Mesenchymal stem cell (in vitro differentiated cells and primary cell): Measurements from ENCODE around the gene FRAS1.

Source experiments
- DNase-seq: peaks from one replicate; pipeline ENCODE4 v3.0.0-alpha.2; 2013
- H2AFZ ChIP-seq: one replicate; pipeline ENCODE4 v1.6.1; 2013; ENCODE audit warnings: low read depth, mild to moderate bottlenecking, control low read depth, inconsistent platforms, low read length, moderate library complexity
- H2AK5ac ChIP-seq: 2 replicates; pipeline ENCODE4 v1.6.1; 2013; ENCODE audit warnings: low read length, moderate library complexity, mild to moderate bottlenecking, inconsistent platforms; ENCODE audit not compliant: severe bottlenecking
- H2BK120ac ChIP-seq: one replicate; pipeline ENCODE4 v1.6.1; 2013; ENCODE audit warnings: low read depth, mild to moderate bottlenecking, inconsistent platforms, low read length, moderate library complexity
- H2BK12ac ChIP-seq, 2 experiments: one replicate each; pipeline ENCODE4 v1.6.1; 2013; ENCODE audit warnings: inconsistent platforms in 2 of 2, low read length in 2 of 2, mild to moderate bottlenecking in 2 of 2, moderate library complexity in 2 of 2, control low read depth in 1 of 2
- H2BK15ac ChIP-seq: one replicate; pipeline ENCODE4 v1.6.1; 2013; ENCODE audit warnings: mild to moderate bottlenecking, low read depth, inconsistent platforms; ENCODE audit not compliant: poor library complexity, severe bottlenecking
- H2BK5ac ChIP-seq: 2 replicates; pipeline ENCODE4 v1.6.1; 2013; ENCODE audit warnings: low read depth, mild to moderate bottlenecking, low read length, control low read depth, inconsistent platforms; ENCODE audit not compliant: poor library complexity, severe bottlenecking
- H3K14ac ChIP-seq, 2 experiments: one replicate each; pipeline ENCODE4 v1.6.1; 2013; ENCODE audit warnings: inconsistent platforms in 2 of 2, low read length in 2 of 2, control low read depth in 1 of 2, mild to moderate bottlenecking in 1 of 2, moderate library complexity in 1 of 2
- H3K18ac ChIP-seq, 2 experiments: one replicate each; pipeline ENCODE4 v1.6.1; 2013; ENCODE audit warnings: inconsistent platforms in 2 of 2, low read length in 2 of 2, control low read depth in 1 of 2, low read depth in 1 of 2, mild to moderate bottlenecking in 1 of 2
- H3K23ac ChIP-seq, 2 experiments: one replicate each; pipeline ENCODE4 v1.6.1; 2013; ENCODE audit warnings: inconsistent platforms in 2 of 2, low read length in 2 of 2, mild to moderate bottlenecking in 2 of 2, moderate library complexity in 2 of 2, control low read depth in 1 of 2
- H3K27ac ChIP-seq: 2 replicates; pipeline ENCODE4 v1.5.1; 2013; ENCODE audit warnings: mild to moderate bottlenecking, moderate library complexity, low read length, control low read depth, inconsistent platforms; ENCODE audit not compliant: poor library complexity, severe bottlenecking
- H3K27me3 ChIP-seq, 2 experiments: 2 replicates each; pipeline versions ENCODE4 v1.6.1 to v1.7.0; 2013; ENCODE audit warnings: low read length in 2 of 2, mild to moderate bottlenecking in 2 of 2, moderate library complexity in 2 of 2, control low read depth in 1 of 2, inconsistent platforms in 1 of 2; ENCODE audit not compliant: control insufficient read depth in 1 of 2, insufficient read depth in 1 of 2
- H3K36me3 ChIP-seq, 2 experiments: 2 replicates each; pipeline versions ENCODE4 v1.6.1 to v1.7.0; 2013; ENCODE audit warnings: low read length in 2 of 2, control low read depth in 1 of 2, inconsistent platforms in 1 of 2, low read depth in 1 of 2, mild to moderate bottlenecking in 1 of 2; ENCODE audit not compliant: insufficient read depth in 2 of 2, control insufficient read depth in 1 of 2
- H3K4ac ChIP-seq, 2 experiments: one replicate each; pipeline ENCODE4 v1.6.1; 2013; ENCODE audit warnings: inconsistent platforms in 2 of 2, low read length in 2 of 2, mild to moderate bottlenecking in 2 of 2, moderate library complexity in 2 of 2, control low read depth in 1 of 2, low read depth in 1 of 2
- H3K4me1 ChIP-seq: 2 replicates; pipeline ENCODE4 v1.6.1; 2013; ENCODE audit warnings: low read depth, low read length, control low read depth; ENCODE audit not compliant: control insufficient read depth, insufficient read depth
- H3K4me2 ChIP-seq: 2 replicates; pipeline ENCODE4 v1.6.1; 2013; ENCODE audit warnings: low read length, mild to moderate bottlenecking, inconsistent platforms; ENCODE audit not compliant: poor library complexity, severe bottlenecking
- H3K4me3 ChIP-seq, 2 experiments: 2 replicates each; pipeline versions ENCODE4 v1.5.1 to v1.7.0; 2013; ENCODE audit warnings: low read length in 2 of 2, mild to moderate bottlenecking in 2 of 2, control low read depth in 1 of 2, low read depth in 1 of 2; ENCODE audit not compliant: insufficient read depth in 1 of 2
- H3K79me1 ChIP-seq: replicated peaks from 2 replicates; pipeline ENCODE4 v1.6.1; 2013; ENCODE audit warnings: mild to moderate bottlenecking, control low read depth, low read length, inconsistent platforms; ENCODE audit not compliant: poor library complexity, severe bottlenecking
- H3K9ac ChIP-seq: 2 replicates; pipeline ENCODE4 v1.7.0; 2013; ENCODE audit warnings: mild to moderate bottlenecking, low read length, moderate library complexity
- H3K9me3 ChIP-seq: 2 replicates; pipeline ENCODE4 v1.7.0; 2013; ENCODE audit warnings: mild to moderate bottlenecking, low read length; ENCODE audit not compliant: control insufficient read depth
- H4K8ac ChIP-seq: one replicate; pipeline ENCODE4 v1.6.1; 2013; ENCODE audit warnings: inconsistent platforms, mild to moderate bottlenecking, low read length, moderate library complexity
- H4K91ac ChIP-seq: one replicate; pipeline ENCODE4 v1.6.1; 2013; ENCODE audit warnings: mild to moderate bottlenecking, low read length, inconsistent platforms
- WGBS: methylation state at CpG from one replicate; pipeline ENCODE4 v1.1.7; 2013; ENCODE audit warnings: mixed read lengths; 5-methylcytosine and 5-hydroxymethylcytosine counted together

Gene FRAS1

GRCh38 chr4:78293821-78294301 is 236.7 kb downstream of the FRAS1 start:
- H2BK5ac ChIP-seq = peak overlapping the region; percentile 70
- peak overlapping the region; percentile 60 for H4K8ac ChIP-seq
- H3K4me3 ChIP-seq = peak overlapping the region in 1 of 2 experiments; percentile 47
- H3K14ac ChIP-seq = no peak overlapping the region
- H3K4me2 ChIP-seq = peak overlapping the region; percentile 25
- peak; percentile 52 for DNase-seq
- peaks cover 11% of the 10 kb centered on the region for H3K4me1 ChIP-seq
- peak overlapping the region; percentile 6 for H3K9ac ChIP-seq
- no peaks in the 10 kb centered on the region for H3K79me1 ChIP-seq
- no peak overlapping the region for H2BK120ac ChIP-seq
- no peak overlapping the region for H4K91ac ChIP-seq
- no peaks in the 10 kb centered on the region for H3K9me3 ChIP-seq
- no peak overlapping the region for H2BK15ac ChIP-seq
- no peak overlapping the region for H2AFZ ChIP-seq
- H3K23ac ChIP-seq = no peak overlapping the region
- 24% methylated on average over 4 of the region's 4 CpGs for WGBS
- H3K36me3 ChIP-seq = no peaks in the 10 kb centered on the region
- H3K4ac ChIP-seq = no peak overlapping the region
- peak overlapping the region; percentile 94 for H2AK5ac ChIP-seq
- H3K18ac ChIP-seq = peak overlapping the region in 1 of 2 experiments; percentile 43
- peak overlapping the region; percentile 94 for H3K27ac ChIP-seq
- H2BK12ac ChIP-seq = peak overlapping the region in 1 of 2 experiments; percentile 39
- no peaks in the 10 kb centered on the region for H3K27me3 ChIP-seq

- Histone ChIP-seq H3K14ac (no peak overlapping the region), H3K9ac (peak overlapping the region; percentile 80), H3K27ac (no peak overlapping the region), H3K27me3 (no peaks in the 10 kb centered on the region), H3K4ac (no peak overlapping the region), H3K9me3 (no peaks in the 10 kb centered on the region), H4K91ac (no peak overlapping the region), H3K4me2 (no peak overlapping the region), H2BK5ac (no peak overlapping the region), H3K79me1 (no peaks in the 10 kb centered on the region), H2BK120ac (no peak overlapping the region), H2BK15ac (no peak overlapping the region), H2BK12ac (no peak overlapping the region), H3K23ac (no peak overlapping the region), H4K8ac (peak overlapping the region; percentile 13), H3K4me1 (peaks cover 13% of the 10 kb centered on the region), H3K4me3 (no peak overlapping the region), H3K18ac (no peak overlapping the region), H2AFZ (no peak overlapping the region), H2AK5ac (peak overlapping the region; percentile 63), H3K36me3 (no peaks in the 10 kb centered on the region)
- WGBS = 74% methylated on average over 3 of the region's 3 CpGs
- no peak for DNase-seq
These were observed 239.1 kb downstream of the FRAS1 start for GRCh38 chr4:78296261-78296660.

GRCh38 chr4:78297116-78297800 is 240.1 kb downstream of the FRAS1 start:
- 83% methylated on average over 1 of the region's 3 CpGs for WGBS
- H3K9ac ChIP-seq = peak overlapping the region; percentile 80
- no peak overlapping the region for H2BK5ac ChIP-seq
- no peak overlapping the region for H2BK120ac ChIP-seq
- no peak overlapping the region for H2BK12ac ChIP-seq
- no peaks in the 10 kb centered on the region for H3K36me3 ChIP-seq
- H3K18ac ChIP-seq = no peak overlapping the region
- no peak overlapping the region for H3K4ac ChIP-seq
- peak overlapping the region in 1 of 2 experiments; percentile 8 for H3K4me3 ChIP-seq
- no peak for DNase-seq
- H4K91ac ChIP-seq = no peak overlapping the region
- no peak overlapping the region for H2AK5ac ChIP-seq
- H3K27me3 ChIP-seq = no peaks in the 10 kb centered on the region
- H3K79me1 ChIP-seq = no peaks in the 10 kb centered on the region
- H4K8ac ChIP-seq = no peak overlapping the region
- H3K4me2 ChIP-seq = no peak overlapping the region
- H3K27ac ChIP-seq = no peak overlapping the region
- no peak overlapping the region for H3K23ac ChIP-seq
- H2BK15ac ChIP-seq = no peak overlapping the region
- no peaks in the 10 kb centered on the region for H3K9me3 ChIP-seq
- H3K14ac ChIP-seq = no peak overlapping the region
- H2AFZ ChIP-seq = no peak overlapping the region
- H3K4me1 ChIP-seq = peaks cover 12% of the 10 kb centered on the region

GRCh38 chr4:78298618-78299017 is 241.5 kb downstream of the FRAS1 start:
- no peak overlapping the region for H2BK15ac ChIP-seq
- no peaks in the 10 kb centered on the region for H3K9me3 ChIP-seq
- no peak overlapping the region for H4K8ac ChIP-seq
- no peak overlapping the region for H2AFZ ChIP-seq
- no peak overlapping the region for H4K91ac ChIP-seq
- no peak overlapping the region for H3K27ac ChIP-seq
- H3K23ac ChIP-seq = no peak overlapping the region
- H3K36me3 ChIP-seq = no peaks in the 10 kb centered on the region
- no peak overlapping the region for H2BK120ac ChIP-seq
- H3K4me2 ChIP-seq = no peak overlapping the region
- H2AK5ac ChIP-seq = no peak overlapping the region
- H3K4me3 ChIP-seq = peak overlapping the region in 1 of 2 experiments; percentile 16
- H3K79me1 ChIP-seq = no peaks in the 10 kb centered on the region
- H3K18ac ChIP-seq = no peak overlapping the region
- peaks cover 9% of the 10 kb centered on the region for H3K4me1 ChIP-seq
- no peak overlapping the region for H2BK12ac ChIP-seq
- H3K27me3 ChIP-seq = no peaks in the 10 kb centered on the region
- no peak overlapping the region for H3K14ac ChIP-seq
- no peak for DNase-seq
- no peak overlapping the region for H3K4ac ChIP-seq
- no peak overlapping the region for H2BK5ac ChIP-seq
- no peak overlapping the region for H3K9ac ChIP-seq
